WTC11 (cell line): Measurements from ENCODE around the gene NPY1R. TPM values are rescaled to one million over a fixed set of nuclear protein-coding genes. Genes with fewer than 3 reads are reported as not detected.

Experiments
- ATAC-seq: fragments of 200-7000 bp; cut with Tn5 transposase; 2 replicates; pipeline ENCODE4 v1.10.0; 2021; ENCODE audit warnings: mild to moderate bottlenecking, moderate library complexity
- CTCF ChIA-PET: fragments of 300-600 bp; sonication (Branson Sonifier 250); formaldehyde crosslinking; loops from one replicate; lab custom pipeline; 2021; ENCODE audit warnings: antibody characterized with exemption; lab: Charles Lee
- POLR2A ChIA-PET: fragments of 350-600 bp; sonication (Branson Sonifier 250); formaldehyde crosslinking; loops from one replicate; lab custom pipeline; 2021; ENCODE audit warnings: antibody characterized with exemption; lab: Charles Lee
- DNase-seq: peaks from one replicate; pipeline ENCODE4 v3.0.0; 2021; ENCODE audit warnings: low spot score
- H3K27ac Mint-ChIP-seq: 2 replicates; pipeline ENCODE4 v1.8.0; 2021; ENCODE audit warnings: mixed read lengths
- H3K27me3 Mint-ChIP-seq: 2 replicates; pipeline ENCODE4 v1.8.0; 2021; ENCODE audit warnings: low read depth, mild to moderate bottlenecking, moderate library complexity, mixed read lengths
- H3K36me3 Mint-ChIP-seq: 2 replicates; pipeline ENCODE4 v1.8.0; 2021; ENCODE audit warnings: mixed read lengths
- H3K4me1 Mint-ChIP-seq: 2 replicates; pipeline ENCODE4 v1.8.0; 2022; ENCODE audit warnings: mixed read lengths
- H3K4me3 Mint-ChIP-seq: 2 replicates; pipeline ENCODE4 v1.8.0; 2021; ENCODE audit warnings: mild to moderate bottlenecking, moderate library complexity, mixed read lengths
- H3K9me3 Mint-ChIP-seq: 2 replicates; pipeline ENCODE4 v1.8.0; 2021; ENCODE audit warnings: mixed read lengths
- ATF1 ChIP-seq: sonication (generic); formaldehyde crosslinking; IDR thresholded peaks from 2 replicates; pipeline ENCODE4 v1.8.1; 2023; ENCODE audit warnings: mild to moderate bottlenecking, moderate library complexity, missing genetic modification reagents
- ATF6 ChIP-seq: sonication (generic); formaldehyde crosslinking; IDR thresholded peaks from 2 replicates; pipeline ENCODE4 v1.8.1; 2023; ENCODE audit warnings: mild to moderate bottlenecking, missing genetic modification reagents
- MYBL2 ChIP-seq: sonication (generic); formaldehyde crosslinking; IDR thresholded peaks from 2 replicates; pipeline ENCODE4 v1.8.1; 2023; ENCODE audit warnings: mild to moderate bottlenecking, moderate library complexity, missing genetic modification reagents
- PRRX2 ChIP-seq: fragments of 250-450 bp; sonication (Bioruptor Pico); IDR thresholded peaks from 2 replicates; pipeline ENCODE4 v1.8.0; 2021; ENCODE audit warnings: mild to moderate bottlenecking
- RORB ChIP-seq: fragments of 250-450 bp; sonication (Bioruptor Pico); IDR thresholded peaks from 2 replicates; pipeline ENCODE4 v1.9.0; 2021; ENCODE audit warnings: mild to moderate bottlenecking
- SMAD4 ChIP-seq: sonication (generic); formaldehyde crosslinking; IDR thresholded peaks from 2 replicates; pipeline ENCODE4 v1.8.0; 2022; ENCODE audit warnings: mild to moderate bottlenecking, missing genetic modification reagents
- SOX15 ChIP-seq: fragments of 250-450 bp; sonication (Bioruptor Pico); IDR thresholded peaks from 2 replicates; pipeline ENCODE4 v1.9.0; 2021; ENCODE audit warnings: mild to moderate bottlenecking
- ZNF121 ChIP-seq: sonication (generic); formaldehyde crosslinking; IDR thresholded peaks from 2 replicates; pipeline ENCODE4 v1.8.0; 2023; ENCODE audit warnings: missing genetic modification reagents
- total RNA-seq: library from RNA; stranded (reverse); gene quantifications from 3 replicates; pipeline ENCODE4 v1.2.3, GENCODE V29; 2021
- TF ChIP-seq, protein P1 (sequence below): sonication (generic); formaldehyde crosslinking; IDR thresholded peaks from 2 replicates; pipeline ENCODE4 v1.8.0; 2023; ENCODE audit warnings: missing genetic modification reagents
- TF ChIP-seq, protein P2 (sequence below): sonication (generic); formaldehyde crosslinking; IDR thresholded peaks from 2 replicates; pipeline ENCODE4 v1.8.1; 2022; ENCODE audit warnings: low read depth, missing genetic modification reagents, borderline replicate concordance
- TF ChIP-seq, protein P3 (sequence below): sonication (generic); formaldehyde crosslinking; IDR thresholded peaks from 2 replicates; pipeline ENCODE4 v1.8.1; 2023; ENCODE audit warnings: mild to moderate bottlenecking, missing genetic modification reagents
- TF ChIP-seq, protein P4 (sequence below): fragments of 250-450 bp; sonication (Bioruptor Pico); IDR thresholded peaks from 2 replicates; pipeline ENCODE4 v1.9.0; 2021; ENCODE audit warnings: mild to moderate bottlenecking
- TF ChIP-seq, protein P5 (sequence below): sonication (generic); formaldehyde crosslinking; IDR thresholded peaks from 2 replicates; pipeline ENCODE4 v1.8.1; 2023; ENCODE audit warnings: mild to moderate bottlenecking, missing genetic modification reagents, moderate library complexity

NPY1R gene
- total RNA-seq, 1 experiment from 2014 or later = 18.0 TPM

DNA sequence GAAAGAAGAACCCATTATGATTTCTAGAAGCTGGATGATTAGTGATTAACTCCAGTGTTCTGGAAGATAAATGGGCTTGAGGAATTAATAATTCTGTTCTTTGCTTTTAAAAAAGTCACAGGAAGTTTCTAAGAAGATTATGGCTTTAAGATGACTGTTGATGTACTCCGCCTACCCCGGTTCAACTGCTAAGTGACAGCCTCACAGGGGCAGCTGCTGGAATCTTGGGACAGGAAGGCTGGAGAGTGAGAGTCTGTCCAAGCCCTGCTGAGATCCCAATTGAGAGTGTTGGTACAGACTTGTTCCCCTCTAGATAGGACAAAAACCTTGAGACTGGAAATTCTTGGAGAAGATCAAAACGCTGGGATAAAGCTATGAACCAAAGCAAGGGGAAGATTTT, 37.3 kb downstream of the NPY1R start:
- no peaks in the 10 kb centered on the region for H3K4me1 Mint-ChIP-seq
- no peak overlapping the region for H3K4me3 Mint-ChIP-seq
- ChIA-PET POLR2A (no interaction called here), CTCF (no interaction called here)
- no peak for TF ChIP-seq PRRX2 (CRISPR knock-in tag)
- no peak for TF ChIP-seq SOX15 (CRISPR knock-in tag)
- TF ChIP-seq, protein P1, sequence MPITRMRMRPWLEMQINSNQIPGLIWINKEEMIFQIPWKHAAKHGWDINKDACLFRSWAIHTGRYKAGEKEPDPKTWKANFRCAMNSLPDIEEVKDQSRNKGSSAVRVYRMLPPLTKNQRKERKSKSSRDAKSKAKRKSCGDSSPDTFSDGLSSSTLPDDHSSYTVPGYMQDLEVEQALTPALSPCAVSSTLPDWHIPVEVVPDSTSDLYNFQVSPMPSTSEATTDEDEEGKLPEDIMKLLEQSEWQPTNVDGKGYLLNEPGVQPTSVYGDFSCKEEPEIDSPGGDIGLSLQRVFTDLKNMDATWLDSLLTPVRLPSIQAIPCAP (CRISPR knock-in tag) = no peak
- no peak for TF ChIP-seq SMAD4 (CRISPR knock-in tag)
- TF ChIP-seq, protein P2, sequence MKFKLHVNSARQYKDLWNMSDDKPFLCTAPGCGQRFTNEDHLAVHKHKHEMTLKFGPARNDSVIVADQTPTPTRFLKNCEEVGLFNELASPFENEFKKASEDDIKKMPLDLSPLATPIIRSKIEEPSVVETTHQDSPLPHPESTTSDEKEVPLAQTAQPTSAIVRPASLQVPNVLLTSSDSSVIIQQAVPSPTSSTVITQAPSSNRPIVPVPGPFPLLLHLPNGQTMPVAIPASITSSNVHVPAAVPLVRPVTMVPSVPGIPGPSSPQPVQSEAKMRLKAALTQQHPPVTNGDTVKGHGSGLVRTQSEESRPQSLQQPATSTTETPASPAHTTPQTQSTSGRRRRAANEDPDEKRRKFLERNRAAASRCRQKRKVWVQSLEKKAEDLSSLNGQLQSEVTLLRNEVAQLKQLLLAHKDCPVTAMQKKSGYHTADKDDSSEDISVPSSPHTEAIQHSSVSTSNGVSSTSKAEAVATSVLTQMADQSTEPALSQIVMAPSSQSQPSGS = no peak
- no peak for TF ChIP-seq ATF1 (CRISPR knock-in tag)
- no peak for TF ChIP-seq MYBL2
- H3K27ac Mint-ChIP-seq = no peak overlapping the region
- H3K36me3 Mint-ChIP-seq = no peaks in the 10 kb centered on the region
- H3K27me3 Mint-ChIP-seq = no peaks in the 10 kb centered on the region
- DNase-seq = no peak
- H3K9me3 Mint-ChIP-seq = peaks cover 6% of the 10 kb centered on the region
- ATAC-seq = no peak

- POLR2A ChIA-PET = no interaction called here
- TF ChIP-seq ZNF121 (CRISPR knock-in tag) (no peak), ATF6 (CRISPR knock-in tag) (no peak), RORB (CRISPR knock-in tag) (no peak), PRRX2 (CRISPR knock-in tag) (no peak), ATF1 (CRISPR knock-in tag) (no peak)
- TF ChIP-seq, protein P3, sequence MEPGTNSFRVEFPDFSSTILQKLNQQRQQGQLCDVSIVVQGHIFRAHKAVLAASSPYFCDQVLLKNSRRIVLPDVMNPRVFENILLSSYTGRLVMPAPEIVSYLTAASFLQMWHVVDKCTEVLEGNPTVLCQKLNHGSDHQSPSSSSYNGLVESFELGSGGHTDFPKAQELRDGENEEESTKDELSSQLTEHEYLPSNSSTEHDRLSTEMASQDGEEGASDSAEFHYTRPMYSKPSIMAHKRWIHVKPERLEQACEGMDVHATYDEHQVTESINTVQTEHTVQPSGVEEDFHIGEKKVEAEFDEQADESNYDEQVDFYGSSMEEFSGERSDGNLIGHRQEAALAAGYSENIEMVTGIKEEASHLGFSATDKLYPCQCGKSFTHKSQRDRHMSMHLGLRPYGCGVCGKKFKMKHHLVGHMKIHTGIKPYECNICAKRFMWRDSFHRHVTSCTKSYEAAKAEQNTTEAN (CRISPR knock-in tag) = no peak
- TF ChIP-seq, protein P4, sequence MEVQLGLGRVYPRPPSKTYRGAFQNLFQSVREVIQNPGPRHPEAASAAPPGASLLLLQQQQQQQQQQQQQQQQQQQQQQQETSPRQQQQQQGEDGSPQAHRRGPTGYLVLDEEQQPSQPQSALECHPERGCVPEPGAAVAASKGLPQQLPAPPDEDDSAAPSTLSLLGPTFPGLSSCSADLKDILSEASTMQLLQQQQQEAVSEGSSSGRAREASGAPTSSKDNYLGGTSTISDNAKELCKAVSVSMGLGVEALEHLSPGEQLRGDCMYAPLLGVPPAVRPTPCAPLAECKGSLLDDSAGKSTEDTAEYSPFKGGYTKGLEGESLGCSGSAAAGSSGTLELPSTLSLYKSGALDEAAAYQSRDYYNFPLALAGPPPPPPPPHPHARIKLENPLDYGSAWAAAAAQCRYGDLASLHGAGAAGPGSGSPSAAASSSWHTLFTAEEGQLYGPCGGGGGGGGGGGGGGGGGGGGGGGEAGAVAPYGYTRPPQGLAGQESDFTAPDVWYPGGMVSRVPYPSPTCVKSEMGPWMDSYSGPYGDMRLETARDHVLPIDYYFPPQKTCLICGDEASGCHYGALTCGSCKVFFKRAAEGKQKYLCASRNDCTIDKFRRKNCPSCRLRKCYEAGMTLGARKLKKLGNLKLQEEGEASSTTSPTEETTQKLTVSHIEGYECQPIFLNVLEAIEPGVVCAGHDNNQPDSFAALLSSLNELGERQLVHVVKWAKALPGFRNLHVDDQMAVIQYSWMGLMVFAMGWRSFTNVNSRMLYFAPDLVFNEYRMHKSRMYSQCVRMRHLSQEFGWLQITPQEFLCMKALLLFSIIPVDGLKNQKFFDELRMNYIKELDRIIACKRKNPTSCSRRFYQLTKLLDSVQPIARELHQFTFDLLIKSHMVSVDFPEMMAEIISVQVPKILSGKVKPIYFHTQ (CRISPR knock-in tag) = no peak
- TF ChIP-seq, protein P5, sequence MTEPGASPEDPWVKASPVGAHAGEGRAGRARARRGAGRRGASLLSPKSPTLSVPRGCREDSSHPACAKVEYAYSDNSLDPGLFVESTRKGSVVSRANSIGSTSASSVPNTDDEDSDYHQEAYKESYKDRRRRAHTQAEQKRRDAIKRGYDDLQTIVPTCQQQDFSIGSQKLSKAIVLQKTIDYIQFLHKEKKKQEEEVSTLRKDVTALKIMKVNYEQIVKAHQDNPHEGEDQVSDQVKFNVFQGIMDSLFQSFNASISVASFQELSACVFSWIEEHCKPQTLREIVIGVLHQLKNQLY = no peak
Observed at GRCh38 chr4:163284304-163284703, 48.1 kb downstream of the NPY1R start.

More at GRCh38 chr4:163284304-163284703, 48.1 kb downstream of the NPY1R start:
- Mint-ChIP-seq H3K27ac (no peak overlapping the region), H3K27me3 (no peaks in the 10 kb centered on the region), H3K9me3 (peaks cover 13% of the 10 kb centered on the region), H3K4me1 (peaks cover 3% of the 10 kb centered on the region), H3K36me3 (no peaks in the 10 kb centered on the region), H3K4me3 (no peak overlapping the region)
- CTCF ChIA-PET = no interaction called here
- ATAC-seq (no peak), DNase-seq (no peak)
